HG02588 (cell line): ENCODE measurements around the gene PPTC7.
A peak's percentile ranks its signal among the peaks of the same experiment; 100 is the strongest.
"Not testable (repeated sequence)": the region's sequence is repeated elsewhere in the genome, so short reads cannot be mapped to it uniquely, and the experiment has no call there.

ENCODE experiments used
- ATAC-seq: cut with Tn5 transposase; IDR thresholded peaks from one replicate; pipeline ENCODE4 v1.9.1; 2021; ENCODE audit warnings: mild to moderate bottlenecking, moderate library complexity; ENCODE audit not compliant: unreplicated experiment

The PPTC7 gene

DNA sequence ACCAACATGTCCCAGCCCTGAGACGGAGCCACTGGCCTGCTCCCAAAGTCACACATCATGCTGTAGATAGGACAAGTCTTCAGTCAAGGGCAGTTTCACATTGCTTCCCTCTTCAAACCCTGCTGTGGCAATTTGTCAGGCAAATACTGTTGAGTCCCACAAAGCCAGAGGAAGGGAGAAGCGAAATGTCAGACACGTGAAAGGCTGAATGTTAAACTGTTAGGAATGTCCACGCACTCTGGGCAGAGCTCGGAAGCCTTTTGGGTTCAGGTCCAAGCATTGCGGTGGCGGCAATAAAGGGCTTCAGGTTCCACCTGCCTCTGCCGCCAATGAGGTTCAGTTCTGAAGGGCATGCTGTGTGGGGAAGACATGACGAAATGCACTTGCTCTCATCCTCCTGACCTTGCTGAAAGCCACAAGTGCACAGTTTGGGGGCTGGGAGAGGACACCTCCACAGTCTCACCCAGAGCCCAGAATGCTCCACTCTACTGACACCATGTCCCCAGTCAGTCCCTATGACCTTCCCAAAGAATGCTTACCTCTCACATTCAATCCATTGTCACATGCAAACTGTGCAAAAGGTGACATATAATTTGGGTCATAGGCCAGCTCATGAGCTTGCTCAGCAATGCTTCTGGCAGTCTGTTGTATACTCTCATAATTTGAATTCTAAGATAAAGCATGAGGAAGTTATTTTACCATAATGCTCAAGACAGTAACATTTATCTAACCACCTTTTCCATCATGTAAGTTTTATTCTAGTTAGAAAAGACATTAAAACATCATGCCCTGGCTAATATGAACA is 45.3 kb downstream of the PPTC7 start:
- no peak for ATAC-seq

GRCh38 chr12:110536834-110537604 is 46.1 kb downstream of the PPTC7 start:
- no peak for ATAC-seq

GRCh38 chr12:110534811-110535210 is 48.3 kb downstream of the PPTC7 start:
- no peak for ATAC-seq

GRCh38 chr12:110533607-110534006 is 49.5 kb downstream of the PPTC7 start:
- no peak for ATAC-seq

- no peak for ATAC-seq
Measured at GRCh38 chr12:110532644-110533043, 50.5 kb downstream of the PPTC7 start.

DNA sequence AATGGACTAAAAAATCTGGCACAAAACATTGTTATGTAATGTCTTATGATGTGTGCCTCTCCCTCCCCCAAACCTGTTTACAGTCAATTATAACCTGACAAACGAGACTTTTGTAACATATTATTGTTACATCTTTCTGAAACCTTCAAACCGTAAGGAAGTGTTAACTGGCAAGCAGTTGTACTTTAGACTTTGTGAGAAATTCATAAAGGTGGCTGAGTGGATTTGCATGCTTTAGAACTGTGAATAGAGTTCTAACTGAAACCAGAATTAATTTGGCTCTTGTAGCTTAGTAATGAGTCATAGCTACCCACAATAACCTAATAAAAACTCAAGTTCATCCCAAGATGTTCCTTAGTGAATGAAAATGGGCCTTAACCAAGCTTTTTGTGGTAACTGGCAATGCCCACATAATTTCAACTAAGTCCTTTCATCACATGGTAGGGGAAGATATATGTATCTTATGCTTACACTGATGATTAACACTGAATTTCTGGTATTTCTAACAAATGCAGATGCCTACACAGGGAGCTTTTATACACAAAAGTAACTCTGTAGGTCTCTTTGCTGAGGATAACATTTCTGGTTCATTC is 51.3 kb downstream of the PPTC7 start:
- peak; percentile 83 for ATAC-seq

DNA sequence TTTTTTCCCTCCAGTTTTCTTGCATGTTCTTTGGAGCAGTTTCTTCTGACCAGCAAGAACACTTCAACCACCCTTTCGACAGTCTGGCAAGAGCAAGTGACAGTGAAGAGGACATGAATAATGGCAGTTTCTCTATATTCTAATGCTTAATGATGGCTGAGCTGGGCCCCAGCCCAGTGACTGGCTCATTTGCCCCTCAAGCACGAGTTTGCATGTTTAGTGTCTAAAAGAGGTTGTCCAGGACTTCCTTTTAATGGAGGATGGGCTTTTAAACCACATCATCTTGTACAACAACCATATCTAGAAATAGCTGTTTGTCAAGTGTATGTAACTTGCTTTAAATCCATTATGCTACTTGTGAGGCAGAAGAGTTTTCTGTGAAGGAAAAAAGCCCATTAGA is 52.6 kb downstream of the PPTC7 start:
- ATAC-seq: no peak

GRCh38 chr12:110528277-110528839 is 54.8 kb downstream of the PPTC7 start:
- no peak for ATAC-seq

GRCh38 chr12:110520876-110521712 is 62.0 kb downstream of the PPTC7 start:
- not testable (repeated sequence) for ATAC-seq

DNA sequence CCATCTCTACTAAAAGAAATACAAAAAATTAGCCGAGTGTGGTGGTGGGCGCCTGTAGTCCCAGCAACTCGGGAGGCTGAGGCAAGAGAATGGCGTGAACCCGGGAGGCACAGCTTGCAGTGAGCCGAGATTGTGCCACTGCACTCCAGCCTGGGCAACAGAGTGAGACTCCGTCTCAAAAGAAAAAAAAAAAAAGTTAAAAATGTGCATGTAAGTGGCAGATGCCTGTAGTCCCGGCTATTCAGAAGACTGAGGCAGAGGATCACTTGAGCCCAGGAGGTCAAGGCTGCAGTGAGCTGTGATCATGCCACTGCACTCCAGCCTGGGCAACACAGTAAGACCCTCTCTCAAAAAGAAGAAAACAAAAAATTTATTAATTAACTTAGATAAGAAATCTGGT is 65.1 kb downstream of the PPTC7 start:
- not testable (repeated sequence) for ATAC-seq

- no peak for ATAC-seq
Measured at GRCh38 chr12:110516995-110517394, 66.1 kb downstream of the PPTC7 start.

DNA sequence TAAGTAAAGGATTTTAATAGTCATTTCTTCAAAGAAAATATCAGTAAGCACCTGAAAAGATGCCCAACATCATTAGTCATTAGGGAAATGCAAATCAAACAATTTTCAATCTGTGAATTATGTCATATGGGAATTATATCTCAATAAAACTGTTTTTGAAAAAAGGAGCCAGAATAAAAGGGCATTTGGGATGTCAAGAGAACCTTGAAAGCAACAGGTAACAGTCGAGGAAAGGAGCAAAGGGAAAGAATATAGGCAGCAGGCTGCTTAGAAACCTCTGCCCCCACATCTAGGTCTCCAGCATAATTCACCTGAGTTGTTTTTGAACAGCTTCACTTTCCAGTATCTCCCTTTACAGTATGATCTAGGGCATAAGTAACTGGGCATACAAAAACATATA is 68.8 kb downstream of the PPTC7 start:
- no peak for ATAC-seq

GRCh38 chr12:110513842-110514241 is 69.3 kb downstream of the PPTC7 start:
- ATAC-seq: no peak

DNA sequence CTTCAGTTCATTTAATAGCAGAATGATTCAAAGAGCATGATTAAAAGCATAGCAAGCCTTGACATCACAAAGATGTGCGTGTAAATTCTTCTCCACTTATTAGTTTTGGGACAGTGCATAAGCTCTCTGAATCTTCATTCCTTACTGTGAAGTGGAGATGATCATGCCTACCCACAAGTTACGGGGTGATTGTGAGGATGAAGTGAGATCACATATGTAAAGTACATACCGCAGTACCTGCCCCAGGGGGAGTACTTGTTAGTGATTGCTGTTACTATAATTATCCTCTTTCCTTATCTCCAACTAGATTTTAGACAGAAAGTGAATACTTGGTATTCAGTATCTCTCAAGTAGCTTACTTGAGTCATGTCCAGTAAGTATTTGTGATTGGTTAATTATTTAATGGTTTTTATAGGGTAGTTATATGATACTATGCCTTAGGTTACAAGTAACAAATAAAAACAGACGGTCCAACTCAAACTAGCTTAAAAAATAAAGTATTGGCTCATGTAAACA is 75.0 kb downstream of the PPTC7 start:
- ATAC-seq: no peak

DNA sequence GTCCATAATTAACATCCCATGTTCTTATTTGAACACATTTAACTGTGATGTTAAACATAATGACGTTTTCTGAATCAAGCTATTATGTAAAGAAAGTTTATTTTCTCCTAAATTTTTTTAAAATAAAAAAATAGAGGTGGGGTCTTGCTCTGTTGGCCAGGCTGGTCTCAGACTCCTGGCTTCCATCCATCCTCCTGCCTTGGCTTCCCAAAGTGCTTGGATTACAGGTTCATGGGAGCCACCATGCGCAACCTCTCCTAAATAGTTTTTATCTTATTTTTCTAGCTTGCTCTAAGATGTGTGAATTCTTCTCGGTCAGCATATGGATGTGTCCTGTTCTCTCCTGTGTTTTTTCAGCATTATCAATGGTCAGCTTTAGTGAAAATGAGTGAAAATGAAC is 77.8 kb downstream of the PPTC7 start:
- ATAC-seq: no peak

GRCh38 chr12:110503432-110503831 is 79.7 kb downstream of the PPTC7 start:
- no peak for ATAC-seq

DNA sequence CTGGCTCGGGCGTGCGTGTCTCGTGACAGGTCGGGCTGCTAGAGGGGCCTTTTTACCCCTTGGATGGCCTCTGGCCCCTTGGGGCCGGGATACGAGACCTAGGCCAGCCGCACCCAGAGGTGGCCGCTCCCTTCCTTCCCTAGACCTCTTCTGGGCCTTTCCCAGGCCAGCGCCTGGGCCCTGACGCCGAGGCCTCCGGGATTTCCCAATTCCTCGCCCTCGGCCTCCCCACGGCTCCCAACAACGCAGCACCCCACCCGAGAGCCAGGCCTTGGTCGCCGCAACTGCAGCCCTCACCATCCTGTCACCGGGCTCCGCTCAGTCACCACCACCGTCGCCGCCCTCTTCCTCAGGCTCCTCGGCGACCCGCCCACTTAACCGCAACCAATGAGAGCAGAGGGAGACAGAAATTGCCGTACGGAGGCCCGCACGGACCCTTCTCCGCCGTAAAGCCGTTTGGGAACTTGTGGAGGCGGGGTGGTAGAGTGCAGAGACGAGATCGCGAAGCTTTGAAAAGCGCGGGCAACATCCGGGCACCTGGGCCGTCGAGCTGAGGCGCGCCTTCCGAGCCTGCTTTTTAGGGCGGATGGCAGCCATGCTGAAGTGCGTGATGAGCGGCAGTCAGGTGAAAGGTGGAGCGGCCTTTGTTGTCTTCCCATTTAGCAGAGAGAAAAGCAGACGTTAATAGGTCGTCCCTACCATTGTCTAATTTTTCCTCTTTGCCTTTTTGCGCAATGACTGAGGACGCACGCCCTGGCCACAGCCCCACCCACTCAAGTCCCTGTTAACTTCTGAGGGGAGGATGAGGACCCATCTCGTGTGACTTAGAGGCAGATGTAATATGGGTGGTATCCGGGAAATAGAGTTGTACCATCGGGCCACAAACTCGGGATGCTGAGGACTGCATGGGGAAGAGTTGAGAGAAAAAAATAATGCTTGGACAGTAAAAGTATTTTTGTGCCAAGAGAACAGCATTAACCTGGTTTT is 81.1 kb downstream of the PPTC7 start, which contains the start of the genes RAD9B and VPS29:
TSS of gene RAD9B (plus strand) at position 580 of the 987 bp plus-strand sequence. CDS start at position 587, 7 bp downstream.
TSS of gene VPS29 (minus strand) at position 360 of the 987 bp plus-strand sequence. CDS start at position 300, 60 bp downstream.
- ATAC-seq: peak; percentile 92

DNA sequence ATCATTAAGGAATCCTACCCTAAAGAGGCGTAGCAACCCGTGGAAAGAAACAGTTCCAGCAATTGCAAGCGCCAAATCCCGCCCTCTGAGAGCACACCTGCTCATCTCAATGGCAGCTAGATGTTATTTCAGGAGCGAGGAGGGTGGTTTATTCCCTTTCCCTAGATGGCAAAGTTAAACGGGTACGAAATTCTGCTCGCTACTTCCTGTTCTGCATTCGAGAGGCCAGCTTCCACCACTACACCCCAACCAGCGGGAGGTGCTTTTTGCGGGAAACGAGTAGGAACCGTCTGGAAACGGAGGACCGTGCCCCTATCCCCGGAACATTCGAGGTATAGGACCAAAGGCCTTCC is 81.7 kb downstream of the PPTC7 start:
- no peak for ATAC-seq
